Mesendoderm (in vitro differentiated cells): ENCODE results near the gene SDK1.

Experiments used
- DNase-seq: peaks from one replicate; pipeline ENCODE4 v3.0.0; 2013
- H2AK5ac ChIP-seq: 2 replicates; pipeline ENCODE4 v1.6.1; 2013; ENCODE audit warnings: low read length, inconsistent platforms
- H2BK120ac ChIP-seq: 2 replicates; pipeline ENCODE4 v1.6.1; 2013; ENCODE audit warnings: low read depth, mild to moderate bottlenecking, low read length, moderate library complexity, mixed read lengths
- H2BK15ac ChIP-seq: replicated peaks from 2 replicates; pipeline ENCODE4 v1.6.1; 2013; ENCODE audit warnings: low read depth, mild to moderate bottlenecking, moderate library complexity
- H2BK5ac ChIP-seq: 2 replicates; pipeline ENCODE4 v1.6.1; 2013; ENCODE audit warnings: low read length, inconsistent platforms
- H3K18ac ChIP-seq: 2 replicates; pipeline ENCODE4 v1.6.1; 2013; ENCODE audit warnings: mild to moderate bottlenecking, low read length, mixed read lengths
- H3K23ac ChIP-seq: one replicate; pipeline ENCODE4 v1.6.1; 2013; ENCODE audit warnings: low read length
- H3K27ac ChIP-seq: 2 replicates; pipeline ENCODE4 v1.5.1; 2013; ENCODE audit warnings: low read depth, mild to moderate bottlenecking, inconsistent platforms, low read length, moderate library complexity
- H3K27me3 ChIP-seq: 2 replicates; pipeline ENCODE4 v1.6.1; 2013; ENCODE audit warnings: low read length, control low read depth, mild to moderate bottlenecking, inconsistent platforms; ENCODE audit not compliant: insufficient read depth, poor library complexity
- H3K36me3 ChIP-seq: 2 replicates; pipeline ENCODE4 v1.6.1; 2013; ENCODE audit warnings: low read length, inconsistent platforms; ENCODE audit not compliant: control insufficient read depth, insufficient read depth
- H3K4ac ChIP-seq: one replicate; pipeline ENCODE4 v1.6.1; 2013; ENCODE audit warnings: low read depth, mild to moderate bottlenecking, low read length, moderate library complexity
- H3K4me1 ChIP-seq: 2 replicates; pipeline ENCODE4 v1.6.1; 2013; ENCODE audit warnings: low read depth, low read length, inconsistent platforms; ENCODE audit not compliant: control insufficient read depth
- H3K4me2 ChIP-seq: 2 replicates; pipeline ENCODE4 v1.6.1; 2013; ENCODE audit warnings: low read length
- H3K4me3 ChIP-seq: 2 replicates; pipeline ENCODE4 v1.5.1; 2013; ENCODE audit warnings: mild to moderate bottlenecking, low read length
- H3K56ac ChIP-seq: one replicate; pipeline ENCODE4 v1.6.1; 2013; ENCODE audit warnings: low read length
- H3K79me1 ChIP-seq: 2 replicates; pipeline ENCODE4 v1.6.1; 2013; ENCODE audit warnings: low read length, inconsistent platforms
- H3K79me2 ChIP-seq: 2 replicates; pipeline ENCODE4 v1.6.1; 2013; ENCODE audit warnings: mild to moderate bottlenecking, low read length; ENCODE audit not compliant: control insufficient read depth, insufficient read depth
- H3K9ac ChIP-seq: 2 replicates; pipeline ENCODE4 v1.6.1; 2013; ENCODE audit warnings: low read length, inconsistent platforms
- H4K5ac ChIP-seq: one replicate; pipeline ENCODE4 v1.6.1; 2013; ENCODE audit warnings: low read length
- H4K8ac ChIP-seq: one replicate; pipeline ENCODE4 v1.6.1; 2013; ENCODE audit warnings: low read depth, mild to moderate bottlenecking, control low read depth, low read length, moderate library complexity
- WGBS: extraction: QIAGEN DNeasy Blood & Tissue Kit; methylation state at CpG from one replicate; pipeline ENCODE4 v1.1.7; 2013; ENCODE audit warnings: low lambda C conversion rate, missing lambda C conversion rate; ENCODE audit not compliant: insufficient coverage; ENCODE audit errors: extremely low coverage; 5-methylcytosine and 5-hydroxymethylcytosine counted together

The SDK1 gene

GRCh38 chr7:4178416-4178815, 877.4 kb downstream of the SDK1 start:
- Histone ChIP-seq H4K8ac (no peak overlapping the region), H4K5ac (no peak overlapping the region), H2BK5ac (no peak overlapping the region), H2AK5ac (no peak overlapping the region), H3K4ac (no peak overlapping the region), H2BK15ac (no peak overlapping the region), H3K4me2 (no peak overlapping the region), H3K79me1 (no peaks in the 10 kb centered on the region), H3K4me1 (no peaks in the 10 kb centered on the region), H3K4me3 (no peak overlapping the region), H2BK120ac (no peak overlapping the region), H3K18ac (no peak overlapping the region), H3K79me2 (no peaks in the 10 kb centered on the region), H3K9ac (no peak overlapping the region), H3K36me3 (no peaks in the 10 kb centered on the region), H3K23ac (no peak overlapping the region), H3K27me3 (no peaks in the 10 kb centered on the region), H3K56ac (no peak overlapping the region), H3K27ac (no peak overlapping the region)
- DNase-seq, result no peak
- WGBS, result no CpG with 5 or more reads among the region's 16 CpGs

- no peak overlapping the region for H3K4me3 ChIP-seq
- H3K79me1 ChIP-seq, result no peaks in the 10 kb centered on the region
- no peak overlapping the region for H2AK5ac ChIP-seq
- no peak for DNase-seq
- H4K8ac ChIP-seq, result no peak overlapping the region
- H3K4me2 ChIP-seq, result no peak overlapping the region
- H3K4ac ChIP-seq, result no peak overlapping the region
- H4K5ac ChIP-seq, result no peak overlapping the region
- no peak overlapping the region for H3K27ac ChIP-seq
- no peaks in the 10 kb centered on the region for H3K4me1 ChIP-seq
- H3K18ac ChIP-seq, result no peak overlapping the region
- H2BK5ac ChIP-seq, result no peak overlapping the region
- no peaks in the 10 kb centered on the region for H3K27me3 ChIP-seq
- no CpG with 5 or more reads among the region's 23 CpGs for WGBS
- no peak overlapping the region for H2BK15ac ChIP-seq
- H3K23ac ChIP-seq, result no peak overlapping the region
- no peaks in the 10 kb centered on the region for H3K36me3 ChIP-seq
- H3K79me2 ChIP-seq, result no peaks in the 10 kb centered on the region
- H2BK120ac ChIP-seq, result no peak overlapping the region
- no peak overlapping the region for H3K56ac ChIP-seq
- H3K9ac ChIP-seq, result no peak overlapping the region
Observed at GRCh38 chr7:4178916-4179687, 878.0 kb downstream of the SDK1 start.

GRCh38 chr7:4179688-4180380, 878.8 kb downstream of the SDK1 start:
- no peak overlapping the region for H3K9ac ChIP-seq
- no peak overlapping the region for H2BK5ac ChIP-seq
- no peak overlapping the region for H3K4me2 ChIP-seq
- H3K23ac ChIP-seq, result no peak overlapping the region
- no peaks in the 10 kb centered on the region for H3K4me1 ChIP-seq
- no peaks in the 10 kb centered on the region for H3K36me3 ChIP-seq
- no peaks in the 10 kb centered on the region for H3K79me1 ChIP-seq
- no peak overlapping the region for H4K5ac ChIP-seq
- DNase-seq, result no peak
- WGBS, result no CpG with 5 or more reads among the region's 24 CpGs
- no peak overlapping the region for H3K4ac ChIP-seq
- H3K79me2 ChIP-seq, result no peaks in the 10 kb centered on the region
- H3K56ac ChIP-seq, result no peak overlapping the region
- no peak overlapping the region for H4K8ac ChIP-seq
- H3K4me3 ChIP-seq, result no peak overlapping the region
- H3K27ac ChIP-seq, result no peak overlapping the region
- no peak overlapping the region for H2BK15ac ChIP-seq
- no peaks in the 10 kb centered on the region for H3K27me3 ChIP-seq
- H2AK5ac ChIP-seq, result no peak overlapping the region
- no peak overlapping the region for H2BK120ac ChIP-seq
- H3K18ac ChIP-seq, result no peak overlapping the region

- Histone ChIP-seq H3K23ac (no peak overlapping the region), H3K18ac (no peak overlapping the region), H3K9ac (no peak overlapping the region), H2AK5ac (no peak overlapping the region), H3K4me3 (no peak overlapping the region), H3K4me2 (no peak overlapping the region), H3K79me1 (no peaks in the 10 kb centered on the region), H3K27ac (no peak overlapping the region), H3K56ac (no peak overlapping the region), H4K8ac (no peak overlapping the region), H3K4ac (no peak overlapping the region), H2BK15ac (no peak overlapping the region), H2BK120ac (no peak overlapping the region), H3K79me2 (no peaks in the 10 kb centered on the region), H3K27me3 (no peaks in the 10 kb centered on the region), H3K4me1 (no peaks in the 10 kb centered on the region), H4K5ac (no peak overlapping the region), H3K36me3 (no peaks in the 10 kb centered on the region), H2BK5ac (no peak overlapping the region)
- WGBS, result no CpG with 5 or more reads among the region's 7 CpGs
- DNase-seq, result no peak
Observed at GRCh38 chr7:4181446-4181845, 880.4 kb downstream of the SDK1 start.

GRCh38 chr7:4182605-4183300, 881.7 kb downstream of the SDK1 start:
- H3K9ac ChIP-seq, result no peak overlapping the region
- no peak overlapping the region for H3K27ac ChIP-seq
- H4K8ac ChIP-seq, result no peak overlapping the region
- H3K79me2 ChIP-seq, result no peaks in the 10 kb centered on the region
- no peak overlapping the region for H3K23ac ChIP-seq
- no peaks in the 10 kb centered on the region for H3K27me3 ChIP-seq
- no peak overlapping the region for H2BK15ac ChIP-seq
- H2BK5ac ChIP-seq, result no peak overlapping the region
- no peak overlapping the region for H3K4ac ChIP-seq
- H3K4me1 ChIP-seq, result no peaks in the 10 kb centered on the region
- no peak overlapping the region for H3K4me2 ChIP-seq
- no peak overlapping the region for H2AK5ac ChIP-seq
- no peak for DNase-seq
- H3K36me3 ChIP-seq, result no peaks in the 10 kb centered on the region
- no peak overlapping the region for H3K56ac ChIP-seq
- no CpG with 5 or more reads among the region's 10 CpGs for WGBS
- no peaks in the 10 kb centered on the region for H3K79me1 ChIP-seq
- H4K5ac ChIP-seq, result no peak overlapping the region
- H3K4me3 ChIP-seq, result no peak overlapping the region
- no peak overlapping the region for H3K18ac ChIP-seq
- H2BK120ac ChIP-seq, result no peak overlapping the region
